ENCODE measurements around the gene EDEM2. TPM values are rescaled to one million over a fixed set of nuclear protein-coding genes. Genes with fewer than 3 reads are reported as not detected.
A peak's percentile ranks its signal among the peaks of the same experiment; 100 is the strongest.
"Not testable (repeated sequence)": the region's sequence is repeated elsewhere in the genome, so short reads cannot be mapped to it uniquely, and the experiment has no call there.

EDEM2 gene
- total RNA-seq, 1 donor from 2014 or later: 13.1 TPM

GRCh38 chr20:35125753-35126152, 21.4 kb downstream of the EDEM2 start:
- no peak for DNase-seq

DNA sequence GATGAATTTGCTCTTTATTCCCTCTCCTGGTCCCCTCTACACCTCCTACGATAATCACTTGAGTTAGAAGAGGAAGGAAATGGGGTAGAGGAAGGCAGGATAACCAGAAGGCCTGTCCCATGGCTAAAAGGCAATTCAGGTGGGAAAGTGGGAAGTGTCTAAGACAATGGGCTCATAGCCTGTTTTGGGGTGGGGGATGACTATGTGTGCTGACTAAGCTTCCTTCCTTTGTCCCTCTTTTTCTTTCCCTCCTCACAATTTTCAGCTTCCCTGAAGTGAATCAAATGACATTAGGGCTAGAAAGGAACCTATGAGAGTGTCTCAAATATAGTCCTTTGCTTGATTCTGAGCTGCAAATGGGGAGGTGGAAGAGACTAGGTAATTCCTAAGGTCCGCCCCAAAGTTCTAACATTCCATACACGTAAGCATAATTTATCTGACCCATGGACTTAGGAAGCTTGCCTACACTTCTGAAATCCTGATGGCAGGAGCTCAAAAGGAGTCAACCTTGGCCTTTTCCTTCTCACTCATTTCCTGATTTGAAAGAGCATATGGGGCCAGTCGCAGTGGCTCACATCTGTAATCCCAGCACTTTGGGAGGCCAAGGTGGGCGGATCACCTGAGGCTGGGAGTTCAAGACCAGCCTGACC, 24.3 kb downstream of the EDEM2 start:
- DNase-seq: no peak

GRCh38 chr20:35121186-35121585, 25.9 kb downstream of the EDEM2 start:
- no peak for DNase-seq

DNA sequence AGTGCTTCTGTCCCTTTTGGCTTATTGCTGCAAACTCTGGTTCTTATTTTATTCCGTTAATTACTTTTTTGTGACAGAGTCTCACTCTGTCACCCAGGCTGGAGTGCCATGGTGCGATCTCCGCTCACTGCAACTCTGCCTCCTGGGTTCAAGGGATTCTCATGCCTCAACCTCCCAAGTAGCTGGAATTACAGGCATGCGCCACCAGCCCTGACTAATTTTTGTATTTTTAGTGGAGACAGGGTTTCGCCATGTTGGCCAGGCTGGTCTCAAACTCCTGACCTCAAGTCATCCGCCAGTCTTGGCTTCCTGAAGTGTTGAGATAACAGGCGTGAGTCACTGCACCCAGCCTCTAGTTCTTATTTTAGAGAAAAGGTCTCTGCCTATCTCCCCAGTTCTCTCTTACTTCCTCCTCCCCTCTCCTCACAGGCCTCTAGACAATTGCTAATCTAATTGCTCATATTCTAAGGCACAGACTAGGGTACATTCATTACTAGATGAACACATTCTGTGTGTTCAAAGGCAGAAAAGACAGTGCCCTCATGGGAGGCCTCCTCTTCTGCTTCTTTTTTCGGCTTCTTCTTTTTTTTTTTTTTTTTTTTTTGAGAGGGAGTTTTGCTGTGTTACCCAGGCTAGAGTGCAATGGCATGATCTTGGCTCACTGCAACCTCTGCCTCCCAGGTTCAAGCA, 27.0 kb downstream of the EDEM2 start:
- DNase-seq: no peak

DNA sequence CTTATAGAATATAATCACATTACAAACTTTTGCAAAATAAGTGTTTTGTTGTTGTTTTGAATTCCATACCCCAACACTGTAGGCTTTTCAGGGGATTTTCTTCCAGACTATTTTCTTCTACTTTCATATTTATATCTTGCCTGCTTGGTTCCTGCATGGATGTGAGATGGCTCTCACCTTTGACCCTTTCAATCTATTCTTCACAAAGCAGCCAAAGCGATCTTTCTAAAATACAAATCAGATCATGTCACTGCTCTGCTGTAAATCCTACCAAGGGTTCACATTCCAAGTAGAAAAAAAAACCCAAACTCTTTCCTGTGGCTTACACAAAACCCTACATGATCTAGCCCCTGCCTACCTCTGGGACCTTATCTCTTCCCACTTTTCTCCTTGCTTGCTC, 29.5 kb downstream of the EDEM2 start:
- no peak for DNase-seq

- DNase-seq: no peak
Measured at GRCh38 chr20:35117196-35117595, 29.9 kb downstream of the EDEM2 start.

DNA sequence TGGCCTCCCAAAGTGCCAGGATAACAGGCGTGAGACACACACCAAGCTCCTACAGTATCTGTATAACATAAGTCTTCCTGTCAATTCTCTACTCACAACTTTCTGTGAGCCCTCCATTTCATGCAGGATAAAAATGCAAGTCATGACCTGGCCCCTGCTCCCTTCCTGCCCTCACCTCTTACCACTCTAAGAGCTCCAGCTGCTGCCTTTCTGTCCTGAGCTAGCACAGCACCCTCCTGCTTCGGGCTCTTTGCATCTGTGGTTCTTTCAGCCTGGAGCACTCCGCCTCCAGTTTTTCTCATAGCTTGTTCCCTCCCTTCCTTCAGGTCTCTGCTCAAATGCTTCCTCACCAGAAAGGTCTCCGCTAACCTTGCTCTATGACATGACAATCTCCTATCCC, 30.9 kb downstream of the EDEM2 start:
- no peak for DNase-seq

DNA sequence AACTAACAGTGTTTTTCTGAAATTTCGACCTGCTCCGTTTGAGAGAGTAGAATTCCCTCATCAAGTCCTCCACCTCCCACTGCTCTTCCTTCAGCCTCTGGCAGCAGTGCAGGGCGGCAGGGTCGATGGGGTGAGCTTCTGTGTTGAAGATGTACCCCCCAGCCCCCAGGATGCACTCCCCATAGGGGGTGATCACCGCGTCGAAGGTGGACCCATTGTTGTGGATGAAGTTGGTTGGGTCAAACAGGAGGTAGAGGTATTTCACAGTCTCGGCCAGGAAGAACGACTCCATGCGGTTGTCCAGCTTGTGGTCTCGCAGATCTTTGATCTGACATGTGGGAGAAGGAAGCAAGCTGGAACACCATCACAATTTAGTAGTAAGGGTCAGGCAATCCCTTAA, 31.5 kb downstream of the EDEM2 start:
- DNase-seq: no peak

DNA sequence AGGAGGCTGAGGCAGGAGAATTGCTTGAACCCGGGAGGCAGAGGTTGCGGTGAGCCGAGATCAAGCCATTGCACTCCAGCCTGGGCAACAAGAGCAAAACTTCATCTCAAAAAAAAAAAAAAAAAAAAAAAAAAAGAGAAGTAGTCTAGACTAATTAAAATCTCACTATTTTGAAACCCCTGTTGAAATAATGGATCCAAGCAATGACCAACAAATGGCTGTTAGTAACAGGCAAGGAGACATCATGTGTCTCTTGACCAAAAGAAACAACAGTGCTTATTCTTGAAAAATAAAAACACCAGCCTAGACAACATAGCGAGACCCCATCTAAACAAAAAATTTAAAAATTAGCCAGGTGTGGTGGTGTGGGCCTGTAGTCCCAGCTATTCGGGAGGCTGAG, 34.9 kb downstream of the EDEM2 start:
- DNase-seq: not testable (repeated sequence)

GRCh38 chr20:35111141-35111888, 35.8 kb downstream of the EDEM2 start:
- no peak for DNase-seq

DNA sequence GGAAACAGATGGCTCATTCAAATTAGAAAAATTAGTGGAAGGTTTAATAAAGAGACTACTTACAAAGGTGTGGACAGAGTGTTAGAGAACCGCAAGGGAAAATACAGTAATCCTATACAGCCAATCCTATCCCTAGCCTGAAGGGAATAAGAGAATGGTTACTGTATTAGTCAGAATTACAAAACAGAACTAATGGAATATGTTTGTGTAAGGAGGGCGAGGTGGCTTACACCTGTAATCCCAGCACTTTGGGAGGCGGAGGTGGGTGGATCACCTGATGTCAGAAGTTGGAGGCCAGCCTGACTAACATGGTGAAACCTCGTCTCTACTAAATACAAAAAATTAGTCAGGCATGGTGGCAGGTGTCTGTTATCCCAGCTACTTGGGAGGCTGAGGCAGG, 38.2 kb downstream of the EDEM2 start:
- no peak for DNase-seq

- no peak for DNase-seq
Measured at GRCh38 chr20:35106827-35107380, 40.2 kb downstream of the EDEM2 start.

DNA sequence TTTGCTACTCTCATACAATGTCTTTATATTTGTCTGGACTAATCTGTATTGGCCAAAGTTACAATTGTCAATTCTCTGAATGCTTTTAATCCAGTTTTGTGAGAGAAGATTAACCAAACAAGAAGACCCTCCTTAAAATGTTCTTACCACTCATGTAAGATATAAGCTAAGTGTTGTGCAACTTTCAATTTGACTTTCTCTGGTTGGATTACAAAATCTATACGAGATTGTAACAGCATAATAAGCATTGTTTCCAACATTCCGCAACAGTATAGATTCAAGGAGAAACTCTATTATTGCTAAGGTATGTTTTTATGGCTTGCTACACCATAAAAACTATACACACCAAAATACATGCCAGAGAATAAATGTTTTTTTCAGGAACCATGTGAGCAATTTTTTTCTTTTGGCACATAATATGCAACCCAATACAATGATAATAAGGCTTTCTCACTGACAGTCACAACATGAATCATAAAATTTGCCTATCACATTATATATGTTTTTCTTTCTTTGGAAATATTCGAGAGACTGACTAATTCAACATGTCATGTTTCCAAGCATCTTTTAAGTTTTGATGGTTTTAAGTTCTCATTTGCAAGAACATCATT, 42.3 kb downstream of the EDEM2 start:
- DNase-seq: no peak

DNA sequence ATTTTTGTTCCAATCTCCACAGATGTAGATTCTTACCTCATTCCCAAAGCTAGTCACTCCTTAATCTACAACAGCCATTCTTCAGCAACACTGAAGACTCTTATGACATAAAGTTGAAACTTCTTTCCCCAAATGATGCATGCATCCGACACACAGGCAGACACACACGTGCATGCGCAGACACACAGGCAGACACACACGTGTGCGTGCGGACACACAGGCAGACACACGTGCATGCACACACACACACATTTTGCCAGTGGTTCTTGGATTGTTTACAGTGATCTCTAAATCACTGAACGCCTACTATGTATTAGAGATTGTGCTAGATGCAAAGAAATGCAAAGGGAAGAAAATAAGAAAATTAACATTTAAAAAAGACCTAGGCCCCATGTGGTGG, 45.5 kb downstream of the EDEM2 start:
- DNase-seq: no peak

- no peak for DNase-seq
Measured at GRCh38 chr20:35093267-35093884, 53.8 kb downstream of the EDEM2 start.

DNA sequence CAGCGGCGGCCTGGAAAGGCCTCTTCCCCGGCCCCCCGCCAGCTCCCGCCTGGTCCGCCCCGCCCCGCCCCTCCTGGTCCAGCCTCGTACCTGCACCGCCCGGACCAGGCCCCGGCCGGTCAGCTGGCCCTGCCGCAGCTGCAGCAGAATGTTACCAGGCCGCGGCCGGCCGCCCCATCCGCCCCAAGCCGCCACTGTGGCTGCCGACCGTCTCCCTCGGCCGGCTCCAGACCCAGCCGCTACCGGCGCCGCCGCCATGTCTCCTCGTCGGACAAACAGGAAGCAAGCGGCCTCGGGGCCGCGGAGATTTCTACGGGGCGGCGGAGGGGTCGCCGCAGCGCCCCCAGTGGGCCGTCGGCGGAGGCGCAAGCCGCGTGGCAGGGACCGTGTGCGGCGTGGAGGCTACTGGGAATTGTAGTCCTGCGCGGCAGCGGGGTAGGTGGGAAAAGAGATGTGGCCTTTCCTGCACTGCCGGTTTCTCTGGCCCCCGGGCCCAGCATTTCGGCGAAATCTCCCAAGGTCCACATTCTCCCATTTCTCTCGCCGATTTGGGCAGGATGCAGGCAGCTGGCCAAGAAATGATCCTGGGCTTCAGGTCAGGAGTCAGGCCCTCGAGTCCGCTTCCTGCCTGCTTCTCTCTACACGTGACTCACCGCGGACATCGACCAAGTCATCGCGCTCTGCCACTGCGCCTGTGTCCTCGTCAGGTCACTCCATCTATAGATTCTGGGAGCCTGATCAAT, 54.4 kb downstream of the EDEM2 start, which contains the start of gene TRPC4AP:
Gene TRPC4AP, minus strand, starts transcription at position 284 of the 743 bp plus-strand sequence. Its CDS starts 26 bp downstream, at position 258.
- DNase-seq: peak; percentile 80

DNA sequence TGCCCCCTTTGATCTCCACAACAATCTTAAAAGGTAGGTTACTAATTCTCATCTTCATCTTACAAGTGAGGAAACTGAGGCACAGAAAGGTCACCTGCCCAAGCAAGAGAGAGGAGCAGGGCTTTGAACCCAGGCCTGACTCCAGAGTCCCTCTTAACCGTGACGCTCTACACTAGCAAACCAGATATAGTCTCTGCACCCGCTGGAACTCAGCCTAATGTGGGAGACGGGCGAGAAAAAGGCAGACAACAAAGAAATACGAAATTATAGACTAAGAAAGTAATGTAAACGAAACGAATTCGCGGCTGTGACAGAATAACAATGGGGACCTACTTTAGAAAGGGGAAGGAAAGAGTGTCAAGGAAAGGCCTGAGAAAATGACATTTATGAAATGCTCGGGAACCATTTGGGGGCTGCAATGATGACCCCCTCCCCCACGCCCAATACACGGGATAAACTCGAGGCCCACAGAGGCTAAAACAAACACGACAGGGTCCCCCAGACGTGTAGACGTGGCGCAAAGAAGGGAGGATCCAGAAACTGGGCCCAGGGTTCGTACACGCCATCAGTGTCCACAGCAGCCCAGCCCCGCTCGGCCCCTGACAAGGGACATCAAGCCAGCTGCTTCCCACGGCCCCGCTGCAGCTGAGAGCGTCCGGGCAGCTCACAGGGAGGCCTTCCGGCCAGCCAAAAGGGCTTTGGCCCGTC, 55.2 kb downstream of the EDEM2 start:
- no peak for DNase-seq

GRCh38 chr20:35088231-35089145, 58.6 kb downstream of the EDEM2 start:
- DNase-seq: no peak

GRCh38 chr20:35087791-35088190, 59.3 kb downstream of the EDEM2 start:
- DNase-seq: no peak

DNA sequence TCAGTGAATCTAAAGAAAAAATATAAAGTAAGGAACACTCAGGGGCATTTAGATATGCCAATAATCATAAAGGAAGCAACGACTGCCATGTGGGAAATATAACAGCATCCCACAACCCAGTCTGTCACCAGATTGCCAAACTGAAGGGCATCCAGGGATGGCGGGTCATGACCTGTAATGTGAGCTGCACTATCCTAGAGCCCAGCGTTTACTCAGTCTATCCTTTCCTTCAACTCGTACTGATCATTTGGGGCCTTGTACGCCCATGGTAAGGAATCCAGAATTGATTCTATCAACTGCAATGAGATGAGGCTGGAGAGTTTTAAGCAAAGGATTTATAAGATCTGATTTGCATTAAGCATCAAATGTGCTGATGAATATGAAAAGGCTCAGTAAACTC, 59.8 kb downstream of the EDEM2 start:
- DNase-seq: no peak
